Suppressor macrophage treated with lipopolysaccharide for 4 hours (primary cell): ENCODE measurements around the gene VWC2.

Experiments used
- DNase-seq: peaks from one replicate; pipeline ENCODE4 v3.0.0-alpha.2; 2020

VWC2 gene

DNA sequence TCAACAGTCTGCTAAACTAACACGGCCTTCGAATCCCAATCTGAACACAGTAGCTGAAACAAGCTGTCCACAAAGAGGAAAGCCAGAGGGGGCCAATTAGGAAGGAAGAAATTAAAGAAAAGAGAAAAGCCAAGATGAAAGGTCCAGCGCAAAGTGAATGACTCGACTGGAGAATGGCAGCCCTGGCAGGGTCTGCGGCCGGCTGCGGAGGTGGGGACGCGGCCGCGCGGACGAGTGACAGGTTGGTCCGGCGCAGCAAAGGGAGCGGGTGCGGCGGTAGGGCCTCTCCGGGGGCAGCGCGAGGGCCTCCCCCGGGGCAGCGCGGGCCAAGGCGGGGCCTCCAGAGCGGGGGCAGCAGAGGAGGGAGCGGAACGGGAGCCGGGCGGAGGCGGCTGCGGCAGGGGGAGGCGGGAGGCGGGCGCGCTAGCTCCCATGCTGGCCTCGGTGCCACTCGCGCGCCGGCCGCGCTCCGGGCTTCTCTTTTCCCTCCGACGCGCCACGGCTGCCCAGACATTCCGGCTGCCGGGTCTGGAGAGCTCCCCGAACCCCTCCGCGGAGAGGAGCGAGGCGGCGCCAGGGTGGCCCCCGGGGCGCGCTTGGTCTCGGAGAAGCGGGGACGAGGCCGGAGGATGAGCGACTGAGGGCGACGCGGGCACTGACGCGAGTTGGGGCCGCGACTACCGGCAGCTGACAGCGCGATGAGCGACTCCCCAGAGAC, at the start of gene VWC2:
TSS of gene VWC2 (plus strand) at position 421 of the 718 bp plus-strand sequence. CDS start 1,798 bp downstream, outside the sequence.
- no peak for DNase-seq

DNA sequence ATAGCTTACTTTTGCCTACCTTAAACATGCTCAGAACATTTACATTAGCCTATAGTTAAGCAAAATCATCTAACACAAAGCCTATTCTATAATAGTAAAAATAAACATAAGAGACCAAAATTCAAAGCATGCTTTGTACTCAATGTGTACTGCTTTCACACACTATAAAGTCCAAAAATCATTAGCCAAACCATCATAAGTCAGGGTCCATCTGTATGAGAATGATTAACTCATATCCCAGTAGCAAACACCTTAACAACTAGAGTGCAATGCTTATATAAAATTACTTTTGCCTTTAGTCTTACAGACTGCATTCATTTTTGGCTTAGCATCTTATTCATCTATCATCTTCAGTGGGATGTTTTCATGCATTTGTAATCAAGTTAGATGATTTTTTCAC, 49.4 kb upstream of the VWC2 start:
- DNase-seq: no peak

DNA sequence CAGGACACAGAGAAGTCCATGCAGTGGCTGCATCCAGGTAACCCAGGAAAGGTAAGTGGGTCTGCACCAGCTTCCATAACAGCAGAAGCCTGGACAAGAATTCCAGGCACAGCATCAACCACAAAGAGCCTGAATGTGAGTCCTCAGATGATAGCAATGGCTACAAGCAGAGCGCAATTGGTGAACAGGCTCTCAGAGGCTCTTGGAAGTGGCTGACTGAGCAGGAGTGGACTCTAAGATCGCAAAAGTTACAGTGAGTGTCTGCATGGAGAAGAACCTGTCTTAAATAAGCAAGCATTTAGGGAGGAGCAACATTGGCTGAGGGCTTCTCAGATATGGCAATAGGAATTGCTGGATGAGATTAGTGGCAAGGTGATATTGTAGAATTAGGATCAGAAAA, 41.6 kb upstream of the VWC2 start:
- DNase-seq: no peak

DNA sequence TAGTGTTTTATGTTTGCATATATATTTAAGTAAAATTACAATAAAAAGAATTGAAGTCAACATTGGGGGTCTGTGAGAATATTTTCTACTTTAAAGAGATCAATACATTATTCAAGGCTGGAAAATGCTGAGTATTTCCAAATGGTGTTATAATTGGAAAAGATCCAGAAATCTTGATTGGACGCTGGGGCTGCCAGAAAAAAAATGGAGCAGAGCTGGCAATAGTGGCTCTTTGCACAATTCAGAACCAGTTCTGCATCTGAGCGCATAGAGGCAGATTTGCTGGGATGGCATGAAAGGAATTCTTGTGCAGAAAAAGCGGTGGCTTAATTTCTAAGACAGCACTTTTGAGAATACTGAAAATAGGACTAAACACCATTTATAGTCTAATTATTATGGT, 10.8 kb upstream of the VWC2 start:
- no peak for DNase-seq

DNA sequence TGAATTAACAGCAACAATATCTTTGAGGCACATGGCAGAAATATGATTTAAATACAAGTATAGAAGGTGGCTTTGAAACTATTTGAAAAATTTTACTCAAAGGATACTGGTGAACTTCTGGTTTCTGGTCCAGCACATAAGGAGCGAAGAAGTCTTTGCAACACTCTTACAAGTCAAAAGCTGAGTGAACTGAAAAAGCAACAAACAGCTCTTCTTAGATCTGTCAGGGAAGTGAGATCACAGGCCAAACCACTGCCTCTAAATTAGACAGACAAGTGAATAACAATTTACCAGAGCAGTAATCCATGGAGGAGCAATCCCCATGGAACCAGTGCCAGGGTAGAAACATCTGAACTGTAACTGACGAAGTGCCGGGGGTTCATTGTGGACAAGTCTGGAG, 9.6 kb upstream of the VWC2 start:
- no peak for DNase-seq

DNA sequence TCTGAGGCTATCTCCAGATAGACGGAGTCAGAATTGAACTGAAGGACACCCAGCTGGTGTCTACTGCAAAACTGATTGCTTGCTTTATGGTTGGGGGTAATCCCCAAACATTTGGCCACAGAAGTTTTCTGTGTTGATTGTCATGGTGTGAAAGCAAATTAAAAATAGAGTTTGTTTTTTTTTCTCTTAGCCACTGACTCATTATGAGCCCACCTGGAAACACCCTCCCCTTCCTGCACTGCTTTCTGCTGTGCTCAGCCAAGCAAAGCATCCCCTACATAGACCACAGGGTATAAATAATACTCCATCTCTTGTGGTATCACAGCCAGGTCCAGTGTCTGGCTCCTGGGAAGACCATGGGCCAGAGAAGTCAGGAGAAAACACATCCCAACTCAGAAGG, 6.5 kb upstream of the VWC2 start:
- DNase-seq: no peak

DNA sequence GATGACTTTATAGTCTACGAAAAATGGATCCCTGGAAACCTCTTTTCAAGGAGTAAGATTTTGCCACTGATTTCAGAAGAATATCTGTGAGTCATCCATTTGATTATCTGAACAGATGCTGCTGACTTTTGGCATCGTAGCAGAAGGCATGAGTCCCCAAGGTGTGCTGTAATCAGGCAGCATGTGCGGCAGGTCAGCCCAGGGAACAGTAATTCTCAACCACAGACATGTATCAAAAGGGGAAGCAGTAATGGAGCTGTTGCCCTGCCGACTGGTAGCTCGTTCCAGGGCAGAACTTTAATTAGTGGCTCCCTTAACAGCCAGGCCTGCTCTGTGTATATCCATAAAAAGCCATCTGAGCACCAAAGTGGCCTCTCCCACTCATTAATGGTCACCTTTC, 5.7 kb upstream of the VWC2 start:
- DNase-seq: no peak

DNA sequence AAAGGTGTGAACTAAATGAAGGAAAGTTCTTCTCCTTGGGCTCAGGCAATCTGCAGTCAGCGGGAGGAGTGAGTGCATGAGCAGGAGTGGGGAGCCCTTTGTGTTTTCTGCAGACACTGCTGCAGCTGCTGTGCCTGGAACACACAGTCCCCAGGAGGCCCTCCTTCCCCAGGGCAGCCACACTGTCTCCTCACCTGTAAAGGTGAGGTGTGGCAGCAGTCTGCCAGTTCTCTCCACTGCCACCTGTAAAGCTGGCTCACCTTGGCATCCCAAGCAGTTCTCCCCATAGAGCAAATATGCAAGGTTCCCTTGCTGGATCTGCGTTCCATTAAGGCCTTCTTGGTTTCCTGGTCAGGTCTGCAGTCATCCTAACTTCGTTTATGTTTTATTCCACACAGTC, 5.2 kb upstream of the VWC2 start:
- no peak for DNase-seq

DNA sequence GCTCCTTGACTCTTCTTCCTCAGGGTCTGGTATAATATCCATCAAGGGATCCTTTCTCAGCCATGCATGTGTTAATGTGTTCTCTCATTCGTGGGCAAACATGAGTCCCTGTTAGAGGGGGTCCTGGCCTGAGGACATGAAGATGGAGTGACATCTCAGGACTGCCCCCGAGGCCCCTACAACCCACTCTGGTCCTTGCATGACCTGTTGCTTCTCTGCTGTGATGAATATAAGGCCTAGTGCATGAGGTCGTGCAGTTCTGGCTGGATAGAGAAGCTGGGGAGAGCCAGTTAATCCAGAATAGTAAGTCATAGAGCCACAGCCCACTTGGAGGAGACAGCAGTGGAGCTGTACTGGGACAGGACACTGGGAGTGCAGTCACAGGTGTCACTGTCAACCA, 4.6 kb upstream of the VWC2 start:
- DNase-seq: no peak

DNA sequence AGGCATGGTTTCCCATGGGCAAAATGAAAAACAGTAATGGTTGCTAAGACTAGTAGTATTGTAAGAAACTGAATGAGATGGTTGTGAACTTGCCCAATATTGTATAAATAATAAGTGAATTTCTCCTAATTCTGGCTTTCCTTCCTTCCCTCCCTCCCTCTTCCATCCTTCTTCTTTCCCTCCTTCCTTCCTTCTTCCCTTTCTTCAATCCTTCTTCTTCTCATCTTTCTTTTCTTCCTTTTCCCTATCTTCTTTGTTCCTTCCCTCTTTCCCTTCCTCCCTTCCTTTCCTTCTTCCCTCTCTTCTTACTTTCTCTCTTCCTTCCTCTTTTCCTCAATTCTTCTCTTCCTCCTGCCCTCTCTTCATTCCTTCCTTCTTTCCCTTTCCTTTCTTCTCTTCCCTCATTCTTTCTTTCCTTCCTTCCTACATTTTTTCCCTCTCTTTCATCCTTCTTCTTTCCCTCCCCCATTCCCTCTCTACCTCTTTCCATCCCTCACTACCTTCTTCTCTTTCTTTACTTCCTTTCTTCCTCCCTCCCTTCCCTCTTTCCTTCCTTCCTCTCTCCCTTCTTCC, 4.1 kb upstream of the VWC2 start:
- no peak for DNase-seq

DNA sequence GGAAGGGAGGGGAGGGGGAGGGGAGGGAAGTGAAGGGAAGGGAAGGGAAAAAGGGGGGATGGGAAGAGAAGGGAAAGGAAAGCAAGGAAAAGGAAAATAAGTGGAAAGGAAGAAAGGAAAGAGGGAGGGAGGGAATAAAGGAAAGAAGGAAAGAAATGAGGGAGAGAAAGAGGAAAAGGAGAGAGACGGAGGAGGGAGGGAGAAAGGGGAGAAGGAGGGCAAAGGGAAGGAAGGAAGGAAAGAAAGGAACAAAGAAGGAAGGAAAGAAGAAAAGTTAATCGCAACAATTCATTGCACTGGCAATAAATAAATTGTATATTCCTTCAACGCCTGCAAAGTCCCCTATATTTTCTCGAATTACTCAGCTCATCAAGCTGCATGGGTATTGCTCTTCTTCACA, 2.6 kb upstream of the VWC2 start:
- no peak for DNase-seq

DNA sequence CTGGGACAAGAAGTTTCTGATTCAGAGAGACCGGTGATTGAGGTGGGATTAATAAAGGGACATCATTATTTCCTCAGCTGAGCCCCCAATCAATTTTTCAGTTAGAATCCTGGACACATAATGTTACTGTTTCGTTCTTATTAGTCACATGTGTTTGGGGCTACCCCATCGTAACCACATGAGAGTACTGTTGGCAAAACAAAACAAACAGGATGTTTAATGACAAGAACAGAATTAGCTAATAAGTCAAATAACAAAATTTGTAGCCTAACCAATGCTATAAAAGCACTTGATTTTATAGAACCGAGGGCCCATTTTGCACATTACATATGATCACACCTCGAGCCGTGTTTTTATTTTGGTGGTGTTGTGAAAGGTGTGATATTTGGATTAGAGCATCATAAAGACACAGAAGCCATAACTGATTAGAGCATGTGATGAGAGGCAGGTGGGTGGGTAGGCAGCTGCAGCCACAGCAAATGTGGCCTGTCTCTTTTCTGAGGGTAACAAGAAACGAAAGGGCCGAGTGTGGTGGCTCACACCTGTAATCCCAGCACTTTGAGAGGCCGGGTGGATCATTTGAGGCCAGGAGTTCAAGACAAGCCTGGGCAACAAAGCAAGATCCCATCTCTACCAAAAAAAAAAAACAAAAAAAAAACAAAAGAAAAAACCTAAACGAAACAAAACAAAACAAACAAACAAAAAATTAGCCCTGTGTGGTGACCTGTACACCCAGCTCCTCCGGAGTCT, 1.8 kb upstream of the VWC2 start:
- DNase-seq: no peak

DNA sequence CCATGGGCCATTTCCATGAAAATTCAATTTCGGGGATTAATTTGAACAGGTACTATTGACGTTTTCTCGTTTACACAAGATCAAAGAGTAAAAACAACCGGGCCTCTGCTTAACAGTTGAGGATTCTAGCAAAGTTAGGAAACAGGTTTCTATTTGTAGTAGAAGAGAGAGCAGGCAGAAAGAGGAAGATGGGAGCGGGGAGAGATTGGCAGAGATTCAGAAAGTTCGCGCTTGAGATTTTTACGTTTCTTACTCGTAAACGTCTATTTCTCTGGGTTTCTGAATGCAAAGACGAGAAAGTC, 571 bp upstream of the VWC2 start:
- DNase-seq: no peak

DNA sequence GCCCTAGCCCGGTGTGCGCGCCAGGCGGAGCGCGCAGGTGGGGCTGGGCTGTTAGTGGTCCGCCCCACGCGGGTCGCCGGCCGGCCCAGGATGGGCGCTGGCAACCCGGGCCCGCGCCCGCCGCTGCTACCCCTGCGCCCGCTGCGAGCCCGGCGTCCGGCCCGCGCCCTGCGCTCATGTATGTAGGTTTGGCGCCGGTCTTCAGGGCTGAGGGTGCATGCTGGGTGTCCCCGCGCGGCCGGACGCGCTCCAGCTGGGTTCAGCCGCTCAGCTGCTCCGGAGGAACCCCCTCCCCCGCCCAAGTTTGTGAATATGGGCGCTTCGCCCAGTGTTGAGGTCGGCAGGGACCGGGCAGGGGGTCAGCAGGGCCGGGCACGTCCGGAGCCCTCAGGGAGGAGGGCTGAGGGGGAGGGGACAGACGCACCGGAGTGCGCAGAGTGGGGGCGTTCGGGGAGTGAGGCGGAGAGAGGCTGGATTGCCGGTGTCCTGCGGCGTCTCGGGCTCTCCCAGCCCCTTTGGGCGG, 559 bp downstream of the VWC2 start:
- no peak for DNase-seq

DNA sequence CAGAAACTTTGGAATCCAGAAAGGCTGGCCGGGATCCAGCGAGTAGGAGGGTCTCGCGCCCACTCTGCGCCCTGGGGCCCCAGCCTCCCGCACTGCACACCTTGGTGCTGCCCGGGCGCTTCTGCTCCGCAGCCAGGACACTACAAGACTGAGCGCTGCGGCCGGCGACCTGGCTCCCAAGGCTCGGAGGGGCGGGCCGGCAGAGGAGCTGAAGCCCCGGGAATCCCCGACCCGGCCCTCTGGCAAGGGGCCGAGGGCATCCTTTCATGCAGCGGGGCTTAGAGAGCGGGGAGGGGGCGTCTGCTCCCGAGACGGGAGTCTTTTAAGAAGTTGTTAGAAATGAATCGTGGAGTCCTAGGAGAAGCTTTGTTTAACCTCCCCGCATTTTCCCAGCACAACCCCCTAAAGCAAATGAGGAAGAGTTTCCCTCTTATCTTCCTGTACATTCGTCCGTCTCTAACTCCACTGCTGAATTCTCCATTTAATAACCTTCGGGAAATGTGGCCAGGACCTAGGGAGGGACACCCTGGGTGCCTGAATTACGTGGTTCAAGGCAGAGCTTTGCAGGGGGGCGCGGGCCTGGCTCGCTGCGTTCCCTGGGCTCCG, 1.1 kb downstream of the VWC2 start:
- DNase-seq: no peak

DNA sequence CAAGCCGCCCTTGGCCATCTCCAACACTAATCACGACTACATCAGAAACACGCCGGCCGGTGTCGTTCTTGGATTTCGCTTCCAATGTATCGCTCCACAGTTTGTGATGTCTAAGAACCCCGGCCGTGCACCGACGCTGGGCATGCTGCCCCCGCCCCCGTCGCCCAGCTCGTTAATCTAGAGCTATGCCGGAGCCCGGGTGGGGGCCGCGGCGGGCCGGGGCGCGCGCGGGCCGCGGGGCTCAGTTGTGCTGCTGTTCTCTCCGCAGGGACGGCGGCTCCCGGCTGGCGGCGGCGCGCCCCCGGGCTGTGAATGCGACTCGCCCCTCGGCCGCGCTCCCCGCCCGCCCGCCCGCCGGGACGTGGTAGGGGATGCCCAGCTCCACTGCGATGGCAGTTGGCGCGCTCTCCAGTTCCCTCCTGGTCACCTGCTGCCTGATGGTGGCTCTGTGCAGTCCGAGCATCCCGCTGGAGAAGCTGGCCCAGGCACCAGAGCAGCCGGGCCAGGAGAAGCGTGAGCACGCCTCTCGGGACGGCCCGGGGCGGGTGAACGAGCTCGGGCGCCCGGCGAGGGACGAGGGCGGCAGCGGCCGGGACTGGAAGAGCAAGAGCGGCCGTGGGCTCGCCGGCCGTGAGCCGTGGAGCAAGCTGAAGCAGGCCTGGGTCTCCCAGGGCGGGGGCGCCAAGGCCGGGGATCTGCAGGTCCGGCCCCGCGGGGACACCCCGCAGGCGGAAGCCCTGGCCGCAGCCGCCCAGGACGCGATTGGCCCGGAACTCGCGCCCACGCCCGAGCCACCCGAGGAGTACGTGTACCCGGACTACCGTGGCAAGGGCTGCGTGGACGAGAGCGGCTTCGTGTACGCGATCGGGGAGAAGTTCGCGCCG, 1.9 kb downstream of the VWC2 start:
- no peak for DNase-seq

DNA sequence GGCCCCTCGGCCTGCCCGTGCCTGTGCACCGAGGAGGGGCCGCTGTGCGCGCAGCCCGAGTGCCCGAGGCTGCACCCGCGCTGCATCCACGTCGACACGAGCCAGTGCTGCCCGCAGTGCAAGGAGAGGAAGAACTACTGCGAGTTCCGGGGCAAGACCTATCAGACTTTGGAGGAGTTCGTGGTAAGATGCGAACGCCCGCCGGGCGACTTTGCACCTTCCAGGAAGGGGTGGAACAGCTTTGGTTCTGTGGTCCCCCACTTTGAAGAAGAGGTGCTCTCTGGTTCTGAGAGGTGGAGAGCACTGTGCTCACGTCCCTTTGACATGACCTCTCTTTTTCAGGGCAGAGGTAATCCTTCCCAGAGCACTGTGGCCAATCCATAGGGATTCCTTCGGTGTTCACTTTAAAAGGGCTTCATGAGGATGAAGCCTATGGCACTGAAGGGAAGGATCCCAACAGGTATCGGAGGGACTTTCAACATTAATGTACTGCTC, 2.6 kb downstream of the VWC2 start:
- no peak for DNase-seq

DNA sequence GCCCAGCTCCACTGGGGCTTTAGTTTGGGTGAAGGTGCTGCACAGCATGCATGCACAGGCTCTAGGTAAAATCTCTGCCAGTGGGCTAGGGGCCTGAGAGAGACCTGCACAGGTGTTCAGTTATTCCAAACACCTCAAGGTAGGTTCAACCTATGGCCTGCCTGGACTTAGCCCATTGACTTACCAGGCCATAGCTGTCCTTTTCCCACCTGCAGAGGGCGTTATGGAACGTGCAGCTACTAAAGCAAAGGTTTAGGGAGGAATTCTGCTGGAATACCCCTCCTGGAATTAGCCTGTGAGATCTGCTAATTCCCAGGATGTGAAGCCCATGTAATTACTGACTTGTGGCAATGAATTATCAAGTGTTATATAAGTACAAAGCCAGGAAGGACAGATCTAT, 3.6 kb downstream of the VWC2 start:
- DNase-seq: no peak

DNA sequence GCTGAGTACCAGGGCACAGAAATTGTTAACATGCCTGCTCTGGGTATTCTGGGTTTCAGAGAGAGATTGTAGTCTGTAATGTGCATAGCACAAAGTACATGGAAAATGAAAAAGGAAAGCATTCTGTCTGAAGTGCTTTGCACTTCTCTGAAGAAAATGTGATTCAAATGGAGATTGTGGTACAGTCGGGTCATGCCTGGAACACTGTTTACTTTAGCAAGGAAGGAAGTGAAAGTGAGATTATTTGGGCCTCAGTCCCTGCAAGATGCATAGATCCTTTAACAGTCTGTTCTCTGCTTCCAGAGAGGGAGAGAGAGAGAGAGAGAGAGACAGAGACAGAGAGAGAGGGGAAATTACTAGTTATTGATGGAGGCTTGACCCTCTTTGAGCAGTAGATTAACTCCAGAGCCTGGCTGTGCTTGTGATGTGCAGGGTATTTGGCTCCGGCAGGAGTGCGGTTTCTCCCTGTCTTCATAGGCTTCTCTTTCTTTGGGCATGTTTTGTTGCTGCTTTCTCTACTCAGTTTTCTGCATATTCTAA, 5.4 kb downstream of the VWC2 start:
- DNase-seq: no peak

DNA sequence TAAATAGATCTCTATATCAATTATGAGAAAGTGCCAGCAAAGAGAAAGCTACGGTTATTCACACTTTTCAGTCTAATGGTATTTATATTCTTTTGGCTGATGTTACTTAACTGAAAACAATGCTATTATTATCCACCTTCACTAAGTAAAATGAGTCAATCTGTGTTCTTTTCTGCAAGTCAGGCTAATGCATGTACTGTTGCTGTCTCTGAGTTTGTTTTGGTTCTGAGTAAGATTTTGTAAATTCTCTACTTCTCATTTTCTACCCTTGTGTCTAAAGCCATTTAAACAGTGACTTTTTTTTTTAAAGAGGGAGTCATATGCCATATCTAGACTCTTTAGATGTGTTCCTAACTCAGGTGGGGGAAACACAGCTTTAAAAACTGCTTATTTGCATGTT, 7.5 kb downstream of the VWC2 start:
- DNase-seq: no peak

DNA sequence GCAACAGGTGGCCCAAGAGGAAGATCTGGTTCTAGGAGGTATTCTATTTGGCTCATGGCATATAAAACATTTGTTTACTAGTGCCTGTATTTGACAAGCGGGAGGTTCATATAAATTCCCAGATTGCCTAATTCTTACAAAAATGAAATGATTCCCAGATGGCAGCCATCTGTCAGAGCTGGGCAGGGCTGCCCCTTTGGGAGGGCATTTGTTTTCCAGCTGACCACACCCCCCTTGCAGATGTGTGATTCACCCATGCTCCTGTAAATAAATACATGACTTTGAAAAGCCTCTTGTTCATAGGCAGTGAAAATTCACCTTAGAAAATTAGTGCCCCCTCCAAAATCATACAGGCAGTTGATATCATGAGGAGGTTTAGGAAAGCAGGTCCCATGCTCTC, 8.6 kb downstream of the VWC2 start:
- DNase-seq: no peak

DNA sequence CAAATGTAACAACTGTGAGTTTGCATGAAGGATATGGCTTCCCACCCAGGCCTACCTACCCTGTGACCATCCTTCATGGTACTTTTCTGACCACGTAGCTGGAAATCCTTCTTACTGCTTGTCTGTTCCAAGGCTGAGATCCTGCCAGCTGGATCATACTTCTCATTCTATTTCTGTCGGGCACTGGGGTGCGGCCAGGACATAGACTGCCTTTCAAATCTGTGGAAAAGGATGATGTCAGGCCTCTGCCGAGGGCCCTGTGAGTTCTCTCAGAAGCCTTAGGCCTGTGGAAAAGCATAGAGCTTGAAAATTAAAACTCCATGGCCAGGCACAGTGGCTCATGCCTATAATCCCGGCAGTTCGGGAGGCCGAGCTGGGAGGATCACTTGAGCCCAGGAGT, 10.0 kb downstream of the VWC2 start:
- DNase-seq: no peak
